Fibroblast of lung (primary cell): Measurements from ENCODE around the gene RET. TPM values are rescaled to one million over a fixed set of nuclear protein-coding genes. Genes with fewer than 3 reads are reported as not detected.

Source experiments
- DNase-seq, 2 donors: peaks; one replicate each; pipeline versions ENCODE4 v3.0.0 to v3.0.0-alpha.2; 2010; ENCODE audit warnings: low read depth in 2 of 2
- H2AFZ ChIP-seq: 2 replicates; pipeline ENCODE4 v1.5.1; 2012; ENCODE audit warnings: low read length, control low read depth, inconsistent platforms
- H3K27ac ChIP-seq: 2 replicates; pipeline ENCODE4 v1.5.1; 2011; ENCODE audit warnings: low read length, control low read depth; ENCODE audit not compliant: insufficient read depth
- H3K27me3 ChIP-seq: 2 replicates; pipeline ENCODE4 v1.5.1; 2011; ENCODE audit warnings: mild to moderate bottlenecking, low read length; ENCODE audit not compliant: control insufficient read depth, insufficient read depth
- H3K36me3 ChIP-seq: 2 replicates; pipeline ENCODE4 v1.5.1; 2011; ENCODE audit warnings: low read length; ENCODE audit not compliant: control insufficient read depth, insufficient read depth
- H3K4me1 ChIP-seq: 2 replicates; pipeline ENCODE4 v1.5.1; 2011; ENCODE audit warnings: low read length; ENCODE audit not compliant: control insufficient read depth, insufficient read depth; ENCODE audit errors: extremely low read depth
- H3K4me2 ChIP-seq: 2 replicates; pipeline ENCODE4 v1.5.1; 2011; ENCODE audit warnings: low read length, control low read depth; ENCODE audit not compliant: insufficient read depth; ENCODE audit errors: extremely low read depth
- H3K4me3 ChIP-seq, 4 experiments: fragments of 200-600 bp in 1 of 4; sonication (generic) in 1 of 4; replicated peaks in 1 of 4; 2 replicates each; pipeline ENCODE4 v1.5.1; 2011 to 2016; ENCODE audit warnings: low read length in 4 of 4, low read depth in 3 of 4, mild to moderate bottlenecking in 3 of 4, control low read depth in 2 of 4, inconsistent platforms in 1 of 4, mixed read lengths in 1 of 4; ENCODE audit not compliant: insufficient read depth in 1 of 4; ENCODE audit errors: control extremely low read depth in 1 of 4
- H3K79me2 ChIP-seq: 2 replicates; pipeline ENCODE4 v1.5.1; 2012; ENCODE audit warnings: mild to moderate bottlenecking, low read length, inconsistent platforms; ENCODE audit not compliant: control insufficient read depth, insufficient read depth
- H3K9ac ChIP-seq: 2 replicates; pipeline ENCODE4 v1.5.1; 2011; ENCODE audit warnings: mild to moderate bottlenecking, low read length, control low read depth; ENCODE audit not compliant: insufficient read depth
- H3K9me3 ChIP-seq: 2 replicates; pipeline ENCODE4 v1.5.1; 2012; ENCODE audit warnings: low read depth, low read length; ENCODE audit not compliant: control insufficient read depth, insufficient read depth
- H4K20me1 ChIP-seq: 2 replicates; pipeline ENCODE4 v1.5.1; 2011; ENCODE audit warnings: low read length; ENCODE audit not compliant: control insufficient read depth, insufficient read depth; ENCODE audit errors: extremely low read depth
- EZH2 ChIP-seq: IDR thresholded peaks from 2 replicates; pipeline ENCODE4 v1.5.1; 2012; ENCODE audit warnings: low read length, control low read depth, mild to moderate bottlenecking; ENCODE audit errors: missing control alignments
- polyA plus RNA-seq, 2 donors: library from polyadenylated mRNA; depleted of rRNA in 1 of 2; stranded (reverse) in 1 of 2; unstranded in 1 of 2; fragments of >200 nt; gene quantifications; 2 replicates each; pipeline ENCODE4 v1.2.1, GENCODE V29; 2011 to 2012; ENCODE audit warnings: missing spikeins in 1 of 2
- total RNA-seq: library from RNA; depleted of rRNA; stranded (reverse); fragments of >200 nt; gene quantifications from 2 replicates; pipeline ENCODE4 v1.2.1, GENCODE V29; 2014
- TF ChIP-seq, protein P1 (sequence below), 2 donors: IDR thresholded peaks in 1 of 2; conservative IDR thresholded peaks in 1 of 2; 1 replicate in 1 of 2; 2 replicates in 1 of 2; pipeline ENCODE4 v1.5.1; 2011 to 2012; ENCODE audit warnings: low read length in 2 of 2, control low read depth in 1 of 2, inconsistent platforms in 1 of 2, low read depth in 1 of 2, mild to moderate bottlenecking in 1 of 2

The RET gene
- total and polyA plus RNA-seq, 2 donors (not counting 1 experiment from before 2014, with no cell fraction given), result 0.08 to 0.83 TPM

DNA sequence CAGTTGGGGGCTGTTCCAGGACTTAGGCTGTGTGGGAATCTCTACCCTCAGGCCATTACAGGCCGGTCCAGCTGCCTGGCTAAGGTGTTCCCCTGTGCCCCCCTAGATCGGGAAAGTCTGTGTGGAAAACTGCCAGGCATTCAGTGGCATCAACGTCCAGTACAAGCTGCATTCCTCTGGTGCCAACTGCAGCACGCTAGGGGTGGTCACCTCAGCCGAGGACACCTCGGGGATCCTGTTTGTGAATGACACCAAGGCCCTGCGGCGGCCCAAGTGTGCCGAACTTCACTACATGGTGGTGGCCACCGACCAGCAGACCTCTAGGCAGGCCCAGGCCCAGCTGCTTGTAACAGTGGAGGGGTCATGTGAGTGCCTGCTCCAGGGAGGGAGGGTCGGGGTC, 34.2 kb downstream of the RET start:
- Histone ChIP-seq H3K36me3 (no peaks in the 10 kb centered on the region), H3K27me3 (no peaks in the 10 kb centered on the region), H3K4me2 (no peak overlapping the region), H3K27ac (no peak overlapping the region), H2AFZ (no peak overlapping the region), H3K79me2 (no peaks in the 10 kb centered on the region), H3K4me3 (no peak overlapping the region), H4K20me1 (no peaks in the 10 kb centered on the region), H3K4me1 (no peaks in the 10 kb centered on the region), H3K9me3 (no peaks in the 10 kb centered on the region), H3K9ac (no peak overlapping the region)
- no peak for TF ChIP-seq EZH2
- TF ChIP-seq, protein P1, sequence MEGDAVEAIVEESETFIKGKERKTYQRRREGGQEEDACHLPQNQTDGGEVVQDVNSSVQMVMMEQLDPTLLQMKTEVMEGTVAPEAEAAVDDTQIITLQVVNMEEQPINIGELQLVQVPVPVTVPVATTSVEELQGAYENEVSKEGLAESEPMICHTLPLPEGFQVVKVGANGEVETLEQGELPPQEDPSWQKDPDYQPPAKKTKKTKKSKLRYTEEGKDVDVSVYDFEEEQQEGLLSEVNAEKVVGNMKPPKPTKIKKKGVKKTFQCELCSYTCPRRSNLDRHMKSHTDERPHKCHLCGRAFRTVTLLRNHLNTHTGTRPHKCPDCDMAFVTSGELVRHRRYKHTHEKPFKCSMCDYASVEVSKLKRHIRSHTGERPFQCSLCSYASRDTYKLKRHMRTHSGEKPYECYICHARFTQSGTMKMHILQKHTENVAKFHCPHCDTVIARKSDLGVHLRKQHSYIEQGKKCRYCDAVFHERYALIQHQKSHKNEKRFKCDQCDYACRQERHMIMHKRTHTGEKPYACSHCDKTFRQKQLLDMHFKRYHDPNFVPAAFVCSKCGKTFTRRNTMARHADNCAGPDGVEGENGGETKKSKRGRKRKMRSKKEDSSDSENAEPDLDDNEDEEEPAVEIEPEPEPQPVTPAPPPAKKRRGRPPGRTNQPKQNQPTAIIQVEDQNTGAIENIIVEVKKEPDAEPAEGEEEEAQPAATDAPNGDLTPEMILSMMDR (conservative IDR thresholded peaks at IDR 0.05 in 1 of 2, IDR thresholded peaks at IDR 0.05 in 1 of 2; ENCODE audit: low read depth in 1 of 2, low read length in 2 of 2), result no peak
- no peak for DNase-seq

DNA sequence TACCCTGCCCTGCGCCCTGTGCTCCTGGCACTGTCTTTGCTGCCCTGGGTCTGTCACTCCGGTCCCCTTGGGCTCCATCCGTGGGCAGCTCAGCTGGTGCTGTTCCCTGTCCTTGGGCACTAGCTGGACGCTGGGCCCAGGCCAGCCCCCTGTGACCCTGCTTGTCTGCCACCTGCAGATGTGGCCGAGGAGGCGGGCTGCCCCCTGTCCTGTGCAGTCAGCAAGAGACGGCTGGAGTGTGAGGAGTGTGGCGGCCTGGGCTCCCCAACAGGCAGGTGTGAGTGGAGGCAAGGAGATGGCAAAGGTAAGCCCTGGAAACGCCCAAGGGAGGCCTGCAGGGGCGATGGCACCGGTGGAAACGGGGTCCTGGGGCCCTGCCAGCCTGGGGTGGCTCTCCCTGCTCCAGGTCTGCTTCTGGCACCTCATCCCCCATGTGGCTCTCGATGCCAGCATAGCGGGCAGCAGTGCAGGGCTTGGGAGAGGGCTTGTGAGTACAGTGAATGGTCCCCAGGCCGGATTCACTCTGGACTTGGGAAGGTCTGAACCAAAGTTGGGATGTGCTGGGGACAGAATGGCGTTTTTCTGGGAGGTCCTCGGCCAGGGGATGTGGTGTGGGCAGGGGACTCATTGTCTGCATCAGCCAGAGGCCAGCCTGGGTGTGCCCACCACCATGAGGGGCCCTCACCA, 35.2 kb downstream of the RET start:
- H3K27me3 ChIP-seq, result no peaks in the 10 kb centered on the region
- no peaks in the 10 kb centered on the region for H3K36me3 ChIP-seq
- no peaks in the 10 kb centered on the region for H3K9me3 ChIP-seq
- H2AFZ ChIP-seq, result no peak overlapping the region
- H3K27ac ChIP-seq, result no peak overlapping the region
- no peak overlapping the region for H3K9ac ChIP-seq
- no peaks in the 10 kb centered on the region for H3K4me1 ChIP-seq
- no peak overlapping the region for H3K4me2 ChIP-seq
- DNase-seq, result no peak
- no peaks in the 10 kb centered on the region for H3K79me2 ChIP-seq
- H4K20me1 ChIP-seq, result no peaks in the 10 kb centered on the region
- TF ChIP-seq, protein P1 (conservative IDR thresholded peaks at IDR 0.05 in 1 of 2, IDR thresholded peaks at IDR 0.05 in 1 of 2; ENCODE audit: low read depth in 1 of 2, low read length in 2 of 2), result no peak
- TF ChIP-seq EZH2, result no peak
- H3K4me3 ChIP-seq, result no peak overlapping the region

DNA sequence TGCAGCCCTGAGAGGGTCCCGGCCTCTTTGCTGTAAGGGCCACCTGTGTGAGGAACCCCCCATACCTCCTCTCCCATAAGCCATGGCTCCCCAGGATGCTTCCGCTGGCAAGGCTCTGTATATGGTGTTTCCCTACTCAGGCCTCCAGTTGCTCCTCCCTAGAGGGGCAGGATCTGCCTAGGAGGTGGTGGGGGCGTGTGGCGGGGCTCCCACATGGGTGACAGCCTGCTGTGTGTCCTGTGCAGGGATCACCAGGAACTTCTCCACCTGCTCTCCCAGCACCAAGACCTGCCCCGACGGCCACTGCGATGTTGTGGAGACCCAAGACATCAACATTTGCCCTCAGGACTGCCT, 35.7 kb downstream of the RET start:
- H3K4me2 ChIP-seq, result no peak overlapping the region
- no peak overlapping the region for H3K27ac ChIP-seq
- no peaks in the 10 kb centered on the region for H3K36me3 ChIP-seq
- H3K4me3 ChIP-seq, result no peak overlapping the region
- H3K79me2 ChIP-seq, result no peaks in the 10 kb centered on the region
- no peak for TF ChIP-seq EZH2
- TF ChIP-seq, protein P1 (conservative IDR thresholded peaks at IDR 0.05 in 1 of 2, IDR thresholded peaks at IDR 0.05 in 1 of 2; ENCODE audit: low read depth in 1 of 2, low read length in 2 of 2), result no peak
- H3K9me3 ChIP-seq, result no peaks in the 10 kb centered on the region
- no peak overlapping the region for H3K9ac ChIP-seq
- no peaks in the 10 kb centered on the region for H3K4me1 ChIP-seq
- no peak overlapping the region for H2AFZ ChIP-seq
- no peaks in the 10 kb centered on the region for H4K20me1 ChIP-seq
- no peaks in the 10 kb centered on the region for H3K27me3 ChIP-seq
- DNase-seq, result no peak
